GM10248 (cell line): ENCODE data around the gene RYR3.

Experiments
- CTCF ChIA-PET: fragments of 300-600 bp; sonication (Branson Sonifier 250); formaldehyde crosslinking; extraction: SDS; loops from one replicate; lab custom pipeline; 2021; ENCODE audit warnings: antibody characterized with exemption; lab: Yijun Ruan, JAX
- POLR2A ChIA-PET: fragments of 350-650 bp; sonication (Branson Sonifier 250); formaldehyde crosslinking; extraction: SDS; loops from one replicate; lab custom pipeline; 2020; ENCODE audit warnings: antibody characterized with exemption; lab: Yijun Ruan, JAX
- DNase-seq: peaks from one replicate; pipeline ENCODE4 v3.0.0; 2012; ENCODE audit errors: extremely low spot score
- TF ChIP-seq, protein P1 (sequence below): IDR thresholded peaks from 2 replicates; pipeline ENCODE4 v1.5.1; 2012; ENCODE audit warnings: mild to moderate bottlenecking, low read depth; ENCODE audit errors: extremely low read depth, missing control alignments, control extremely low read depth

The RYR3 gene

DNA sequence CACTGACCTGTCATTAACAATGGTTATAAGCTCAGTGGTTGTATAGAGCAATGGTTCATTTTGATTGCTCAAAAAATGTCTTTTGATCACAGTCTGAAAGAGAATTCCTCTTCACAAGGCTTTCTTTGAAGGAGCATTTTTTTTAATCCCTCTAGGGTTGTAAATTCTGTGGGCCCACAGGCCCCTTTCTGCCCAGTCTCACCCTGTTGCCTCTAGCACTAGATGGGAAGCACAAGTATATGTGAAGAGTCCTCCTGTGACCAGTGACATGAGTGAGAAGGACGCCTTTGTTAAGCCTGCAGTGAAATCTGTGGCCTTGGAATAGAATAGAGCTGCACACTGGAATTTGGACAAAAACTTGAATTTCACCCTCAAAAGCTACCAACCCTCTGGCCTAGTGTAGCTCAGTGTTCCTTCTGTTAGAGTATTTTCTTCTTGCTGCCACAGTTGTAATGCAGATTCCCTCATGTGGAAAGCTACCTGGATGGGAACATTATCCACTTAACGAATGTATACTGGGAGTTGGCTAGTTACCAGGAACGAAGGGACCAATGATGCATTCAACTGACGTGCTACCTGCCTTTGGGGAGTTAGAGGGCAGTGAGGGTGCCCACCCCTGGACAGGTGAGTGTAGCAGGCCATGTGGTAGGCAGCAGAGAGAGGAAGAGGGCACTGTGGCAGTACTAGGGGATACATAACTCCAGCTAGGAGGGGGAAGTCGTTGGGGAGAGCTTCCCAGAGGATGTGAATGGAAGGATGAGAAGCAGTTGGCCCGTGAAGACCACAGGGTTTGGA, 28.3 kb upstream of the RYR3 start:
- CTCF ChIA-PET = interaction anchor here (0.7 to 2.3 kb wide), 5 partner anchors 8 to 418 kb away, joined by 3 to 11 read pairs (median 3); no protein-coding TSS in a partner anchor
- TF ChIP-seq, protein P1, sequence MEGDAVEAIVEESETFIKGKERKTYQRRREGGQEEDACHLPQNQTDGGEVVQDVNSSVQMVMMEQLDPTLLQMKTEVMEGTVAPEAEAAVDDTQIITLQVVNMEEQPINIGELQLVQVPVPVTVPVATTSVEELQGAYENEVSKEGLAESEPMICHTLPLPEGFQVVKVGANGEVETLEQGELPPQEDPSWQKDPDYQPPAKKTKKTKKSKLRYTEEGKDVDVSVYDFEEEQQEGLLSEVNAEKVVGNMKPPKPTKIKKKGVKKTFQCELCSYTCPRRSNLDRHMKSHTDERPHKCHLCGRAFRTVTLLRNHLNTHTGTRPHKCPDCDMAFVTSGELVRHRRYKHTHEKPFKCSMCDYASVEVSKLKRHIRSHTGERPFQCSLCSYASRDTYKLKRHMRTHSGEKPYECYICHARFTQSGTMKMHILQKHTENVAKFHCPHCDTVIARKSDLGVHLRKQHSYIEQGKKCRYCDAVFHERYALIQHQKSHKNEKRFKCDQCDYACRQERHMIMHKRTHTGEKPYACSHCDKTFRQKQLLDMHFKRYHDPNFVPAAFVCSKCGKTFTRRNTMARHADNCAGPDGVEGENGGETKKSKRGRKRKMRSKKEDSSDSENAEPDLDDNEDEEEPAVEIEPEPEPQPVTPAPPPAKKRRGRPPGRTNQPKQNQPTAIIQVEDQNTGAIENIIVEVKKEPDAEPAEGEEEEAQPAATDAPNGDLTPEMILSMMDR = no peak
- POLR2A ChIA-PET = no interaction called here
- no peak for DNase-seq

DNA sequence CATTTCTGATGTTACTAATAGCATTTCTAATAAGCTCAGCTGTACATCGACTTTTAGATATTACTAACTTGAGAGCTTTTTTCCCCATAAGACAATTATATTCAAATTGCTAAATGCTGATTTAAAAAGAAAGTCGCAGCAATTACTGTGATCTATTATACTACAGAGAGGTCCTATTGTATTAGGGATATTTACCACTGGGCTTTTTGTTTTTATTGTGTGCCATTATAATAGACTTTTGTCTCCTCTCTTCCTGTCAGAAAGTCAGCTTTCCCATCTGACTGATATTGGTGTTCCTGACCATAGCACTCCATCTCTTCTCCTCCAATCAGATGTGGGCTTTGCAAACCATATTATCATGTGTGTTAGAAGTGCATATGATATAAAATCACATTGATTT, 27.2 kb upstream of the RYR3 start:
- CTCF ChIA-PET = interaction anchor here (1.6 to 1.9 kb wide), 2 partner anchors 8 to 14 kb away, joined by 4 to 7 read pairs; no protein-coding TSS in a partner anchor
- no peak for DNase-seq
- POLR2A ChIA-PET = no interaction called here
- TF ChIP-seq, protein P1 = no peak

DNA sequence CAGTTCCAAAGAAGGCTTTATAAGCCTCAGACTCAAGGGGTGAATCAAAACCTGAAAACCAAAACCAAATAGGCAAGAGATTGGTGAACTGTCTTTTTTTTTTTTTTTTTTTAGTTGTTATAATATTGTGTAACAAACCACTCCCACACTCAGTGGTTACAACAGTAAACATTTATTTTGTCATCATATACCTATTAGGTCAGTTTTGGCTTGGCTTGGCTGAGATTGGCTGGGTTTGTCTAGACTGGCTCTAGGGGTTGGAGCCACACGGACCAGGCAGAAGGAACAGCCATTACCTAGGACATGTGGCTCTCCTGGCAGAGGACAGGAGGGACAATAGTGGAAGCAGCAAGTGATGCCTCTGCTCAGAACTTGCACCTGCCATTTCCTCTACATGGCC, 26.4 kb upstream of the RYR3 start:
- CTCF ChIA-PET = interaction anchor here (1.9 kb wide), 1 partner anchor 8 kb away, joined by 7 read pairs; no protein-coding TSS in a partner anchor
- TF ChIP-seq, protein P1 = no peak
- no peak for DNase-seq

DNA sequence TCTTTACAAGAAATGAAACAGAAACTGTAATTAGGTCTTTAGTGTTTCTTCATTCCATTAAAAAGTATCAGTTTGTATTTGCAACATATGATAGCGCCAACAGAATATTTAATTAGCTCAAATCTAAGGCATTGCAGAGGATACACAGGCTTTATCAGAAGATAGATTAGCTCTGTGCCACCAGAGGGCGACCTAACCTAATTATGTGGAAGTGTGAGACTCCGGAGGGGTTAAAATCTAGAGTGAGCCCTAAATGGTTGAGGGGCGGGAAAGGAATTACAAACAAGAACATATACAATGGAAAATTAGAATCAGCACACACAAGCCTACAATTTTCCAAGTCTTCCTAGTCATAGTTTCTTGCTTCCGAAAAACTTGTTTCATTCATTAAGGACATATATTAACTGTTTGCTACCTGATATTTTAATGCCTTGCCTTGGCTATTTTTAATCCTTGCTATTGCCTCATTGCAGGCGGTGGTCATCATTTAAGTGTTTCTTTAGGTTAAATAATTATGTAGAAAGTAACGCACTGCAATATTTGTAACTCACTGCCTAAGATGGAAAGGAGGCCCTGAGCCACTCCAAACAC, 18.0 kb upstream of the RYR3 start:
- DNase-seq = peak; percentile 53
- ChIA-PET CTCF (interaction anchor here (0.7 to 5.8 kb wide), 29 partner anchors 8 to 671 kb away, joined by 3 to 51 read pairs (median 5); no protein-coding TSS in a partner anchor), POLR2A (no interaction called here)
- TF ChIP-seq, protein P1 = peak; percentile 72

More for the DNA sequence above, 26.4 kb upstream of the RYR3 start:
- POLR2A ChIA-PET = no interaction called here

DNA sequence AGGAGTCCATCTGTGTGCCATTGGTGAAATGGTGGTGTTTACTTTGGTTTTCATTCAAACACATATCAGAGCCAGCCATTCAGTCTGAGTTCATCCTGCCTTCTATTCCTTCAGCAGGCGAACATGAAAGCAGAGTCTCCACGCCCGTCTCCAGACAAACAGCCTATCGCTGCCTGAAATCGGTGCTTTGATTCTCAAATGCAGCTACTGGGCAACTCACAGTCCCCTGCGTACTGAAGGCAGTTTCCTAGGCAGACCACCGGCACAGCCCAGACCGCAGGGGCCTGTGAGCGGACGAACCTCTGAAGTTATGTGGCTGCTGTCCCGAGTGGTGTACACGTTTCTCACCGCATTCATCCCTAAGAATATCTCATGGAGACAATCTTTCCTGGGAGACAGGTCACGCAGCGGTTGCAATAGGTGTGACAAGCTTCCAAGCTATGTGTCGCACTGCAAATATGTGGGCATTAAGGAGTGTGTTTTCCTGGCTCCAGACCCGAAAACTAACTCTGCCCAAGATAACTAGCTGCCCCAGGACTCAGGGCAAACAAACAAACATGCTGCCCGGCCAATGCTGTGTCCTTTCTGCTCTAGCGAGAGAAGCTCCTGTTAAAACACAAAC, 16.9 kb upstream of the RYR3 start:
- ChIA-PET POLR2A (no interaction called here), CTCF (interaction anchor here (0.7 to 5.8 kb wide), 11 partner anchors 12 to 407 kb away, joined by 3 to 51 read pairs (median 7); no protein-coding TSS in a partner anchor)
- TF ChIP-seq, protein P1 = no peak
- no peak for DNase-seq

DNA sequence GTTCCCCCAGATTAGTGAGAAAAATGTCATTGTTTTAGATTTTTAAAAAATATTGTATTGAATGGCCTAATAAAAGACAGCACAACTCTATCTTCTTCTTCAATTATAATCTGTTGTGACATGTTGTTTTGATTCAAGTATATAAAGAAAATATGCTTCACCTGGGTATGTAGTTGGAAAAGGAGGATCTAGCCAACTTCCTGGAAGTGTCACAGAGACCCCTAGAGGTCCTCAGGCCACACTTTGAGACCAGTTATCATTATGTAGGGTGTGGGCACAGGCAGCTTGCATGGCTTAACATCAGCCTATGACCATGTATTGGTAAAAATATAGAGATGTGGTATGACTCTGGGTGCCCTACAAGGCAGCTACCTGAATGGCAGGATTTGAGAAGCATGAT, 14.7 kb upstream of the RYR3 start:
- no peak for DNase-seq
- TF ChIP-seq, protein P1 = no peak
- ChIA-PET CTCF (interaction anchor here (1.4 to 5.8 kb wide), 3 partner anchors 13 to 405 kb away, joined by 3 to 51 read pairs (median 3); no protein-coding TSS in a partner anchor), POLR2A (no interaction called here)
